ENCODE measurements around the gene NFKBIB.
"Not testable (repeated sequence)": the region's sequence is repeated elsewhere in the genome, so short reads cannot be mapped to it uniquely, and the experiment has no call there.

Gene NFKBIB

GRCh38 chr19:38879400-38879751 is 20.4 kb upstream of the NFKBIB start:
- no peak for DNase-seq (ENCODE audit: low read depth)
- H3K4me3 ChIP-seq (ENCODE audit: control insufficient read depth, low read depth, low read length) = no peak overlapping the region
- TF ChIP-seq, protein P1, sequence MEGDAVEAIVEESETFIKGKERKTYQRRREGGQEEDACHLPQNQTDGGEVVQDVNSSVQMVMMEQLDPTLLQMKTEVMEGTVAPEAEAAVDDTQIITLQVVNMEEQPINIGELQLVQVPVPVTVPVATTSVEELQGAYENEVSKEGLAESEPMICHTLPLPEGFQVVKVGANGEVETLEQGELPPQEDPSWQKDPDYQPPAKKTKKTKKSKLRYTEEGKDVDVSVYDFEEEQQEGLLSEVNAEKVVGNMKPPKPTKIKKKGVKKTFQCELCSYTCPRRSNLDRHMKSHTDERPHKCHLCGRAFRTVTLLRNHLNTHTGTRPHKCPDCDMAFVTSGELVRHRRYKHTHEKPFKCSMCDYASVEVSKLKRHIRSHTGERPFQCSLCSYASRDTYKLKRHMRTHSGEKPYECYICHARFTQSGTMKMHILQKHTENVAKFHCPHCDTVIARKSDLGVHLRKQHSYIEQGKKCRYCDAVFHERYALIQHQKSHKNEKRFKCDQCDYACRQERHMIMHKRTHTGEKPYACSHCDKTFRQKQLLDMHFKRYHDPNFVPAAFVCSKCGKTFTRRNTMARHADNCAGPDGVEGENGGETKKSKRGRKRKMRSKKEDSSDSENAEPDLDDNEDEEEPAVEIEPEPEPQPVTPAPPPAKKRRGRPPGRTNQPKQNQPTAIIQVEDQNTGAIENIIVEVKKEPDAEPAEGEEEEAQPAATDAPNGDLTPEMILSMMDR (IDR thresholded peaks at IDR 0.05; ENCODE audit: control insufficient read depth, insufficient read depth, low read depth, low read length, missing control alignments) = no peak

DNA sequence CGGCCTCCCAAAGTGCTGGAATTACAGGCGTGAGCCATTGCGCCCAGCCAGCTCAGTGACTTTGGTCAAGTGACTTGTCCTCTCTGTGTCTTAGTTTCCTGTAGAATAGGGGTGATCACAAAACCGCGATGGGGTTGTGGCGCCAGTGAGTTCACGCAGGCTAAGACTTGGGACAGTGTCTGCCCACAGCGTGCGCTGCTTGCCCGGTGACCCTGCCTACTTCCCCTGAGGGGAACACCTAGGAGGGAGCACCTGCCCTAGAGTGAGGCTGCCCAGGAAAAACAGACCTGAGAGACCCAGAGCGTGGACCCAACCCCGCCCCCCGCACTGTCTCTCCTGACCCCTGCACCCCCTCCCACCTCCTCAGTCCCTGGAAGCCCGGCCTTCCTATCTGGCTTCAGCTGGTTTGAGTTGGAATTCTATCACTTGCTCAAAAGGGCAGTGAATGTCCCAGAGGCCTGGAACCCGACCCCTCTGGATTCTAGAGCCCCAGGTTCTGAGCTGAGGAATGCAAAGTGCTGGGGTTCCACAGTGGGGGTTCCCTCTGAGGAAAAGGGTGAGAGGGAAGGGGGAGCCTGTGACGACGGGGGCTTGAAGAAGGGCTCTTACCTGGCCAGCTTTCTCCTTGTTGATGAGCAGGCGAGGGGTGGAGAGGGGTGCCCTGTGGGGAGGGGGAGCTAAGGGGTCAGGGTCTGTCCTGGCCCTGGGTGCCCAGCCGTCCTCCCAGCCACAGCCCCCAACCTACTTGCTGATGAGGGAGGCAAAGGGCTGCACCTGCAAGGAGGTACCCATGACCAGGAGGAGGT is 19.5 kb upstream of the NFKBIB start:
- DNase-seq (ENCODE audit: low read depth) = no peak
- TF ChIP-seq, protein P1 (IDR thresholded peaks at IDR 0.05; ENCODE audit: control insufficient read depth, insufficient read depth, low read depth, low read length, missing control alignments) = no peak
- H3K4me3 ChIP-seq (ENCODE audit: control insufficient read depth, low read depth, low read length) = no peak overlapping the region

- no peak for DNase-seq (ENCODE audit: low read depth)
These were observed 18.7 kb upstream of the NFKBIB start for GRCh38 chr19:38880882-38881609.

GRCh38 chr19:38883286-38883685 is 16.5 kb upstream of the NFKBIB start:
- no peak overlapping the region for H3K4me3 ChIP-seq (ENCODE audit: control insufficient read depth, low read depth, low read length)
- no peak for DNase-seq (ENCODE audit: low read depth)
- TF ChIP-seq, protein P1 (IDR thresholded peaks at IDR 0.05; ENCODE audit: control insufficient read depth, insufficient read depth, low read depth, low read length, missing control alignments) = no peak

More at GRCh38 chr19:38880882-38881609, 18.7 kb upstream of the NFKBIB start:
- no peak overlapping the region for H3K4me3 ChIP-seq (ENCODE audit: control insufficient read depth, low read depth, low read length)
- TF ChIP-seq, protein P1 (IDR thresholded peaks at IDR 0.05; ENCODE audit: control insufficient read depth, insufficient read depth, low read depth, low read length, missing control alignments) = no peak

GRCh38 chr19:38884691-38885090 is 15.1 kb upstream of the NFKBIB start:
- not testable (repeated sequence) for DNase-seq (ENCODE audit: low read depth); H3K4me3 ChIP-seq (ENCODE audit: control insufficient read depth, low read depth, low read length)

GRCh38 chr19:38888876-38889275 is 10.9 kb upstream of the NFKBIB start:
- DNase-seq (ENCODE audit: low read depth) = no peak
- TF ChIP-seq, protein P1 (IDR thresholded peaks at IDR 0.05; ENCODE audit: control insufficient read depth, insufficient read depth, low read depth, low read length, missing control alignments) = no peak
- H3K4me3 ChIP-seq (ENCODE audit: control insufficient read depth, low read depth, low read length) = no peak overlapping the region

GRCh38 chr19:38889803-38890202 is 10.0 kb upstream of the NFKBIB start:
- no peak for DNase-seq (ENCODE audit: low read depth)
- no peak overlapping the region for H3K4me3 ChIP-seq (ENCODE audit: control insufficient read depth, low read depth, low read length)
- TF ChIP-seq, protein P1 (IDR thresholded peaks at IDR 0.05; ENCODE audit: control insufficient read depth, insufficient read depth, low read depth, low read length, missing control alignments) = no peak
